Smooth muscle cell (in vitro differentiated cells): ENCODE data around the gene NDUFC1. TPM values are rescaled to one million over a fixed set of nuclear protein-coding genes. Genes with fewer than 3 reads are reported as not detected.

Experiments used
- DNase-seq: peaks from one replicate; lab custom pipeline; 2025; ENCODE audit not compliant: unreplicated experiment; lab: John Stamatoyannopoulos, UW
- H2AFZ ChIP-seq: fragments of 200-600 bp; sonication (generic); 2 replicates; pipeline ENCODE4 v1.6.0; 2016; ENCODE audit warnings: antibody characterized with exemption, low read depth, mild to moderate bottlenecking
- H3F3A ChIP-seq: fragments of 200-600 bp; sonication (generic); 2 replicates; pipeline ENCODE4 v1.6.0; 2017; ENCODE audit warnings: antibody characterized with exemption, low read depth
- H3K27ac ChIP-seq: fragments of 200-600 bp; sonication (generic); 2 replicates; pipeline ENCODE4 v1.5.1; 2016; ENCODE audit warnings: low read depth, mild to moderate bottlenecking
- H3K27me3 ChIP-seq: fragments of 200-600 bp; sonication (generic); 2 replicates; pipeline ENCODE4 v1.6.1; 2016; ENCODE audit warnings: low read depth, mild to moderate bottlenecking
- H3K36me3 ChIP-seq: fragments of 200-600 bp; sonication (generic); 2 replicates; pipeline ENCODE4 v1.5.1; 2016; ENCODE audit warnings: low read depth
- H3K4me1 ChIP-seq: fragments of 200-600 bp; sonication (generic); 2 replicates; pipeline ENCODE4 v1.5.1; 2016; ENCODE audit warnings: low read depth
- H3K4me2 ChIP-seq: fragments of 200-600 bp; sonication (generic); 2 replicates; pipeline ENCODE4 v1.6.0; 2016; ENCODE audit warnings: mild to moderate bottlenecking
- H3K4me3 ChIP-seq: fragments of 200-600 bp; sonication (generic); 2 replicates; pipeline ENCODE4 v1.5.1; 2016; ENCODE audit warnings: mild to moderate bottlenecking
- H3K79me2 ChIP-seq: fragments of 200-600 bp; sonication (generic); 2 replicates; pipeline ENCODE4 v1.6.0; 2016; ENCODE audit warnings: low read depth, mild to moderate bottlenecking
- H3K9ac ChIP-seq: fragments of 200-600 bp; sonication (generic); 2 replicates; pipeline ENCODE4 v1.6.0; 2016; ENCODE audit warnings: low read depth
- H3K9me3 ChIP-seq: fragments of 200-600 bp; sonication (generic); replicated peaks from 2 replicates; pipeline ENCODE4 v1.5.1; 2016; ENCODE audit warnings: low read depth
- H4K20me1 ChIP-seq: fragments of 200-600 bp; sonication (generic); 2 replicates; pipeline ENCODE4 v1.6.0; 2016; ENCODE audit warnings: low read depth
- WGBS: methylation state at CpG from one replicate; pipeline ENCODE4 v1.1.7; 2016; ENCODE audit warnings: low lambda C conversion rate; 5-methylcytosine and 5-hydroxymethylcytosine counted together
- polyA plus RNA-seq: library from polyadenylated mRNA; unstranded; fragments of >200 nt; fragmentation: Nextera tagmentation; extraction: Ambion mirVana; gene quantifications from 2 replicates; pipeline ENCODE4 v1.2.1, GENCODE V29; 2016
- total RNA-seq: library from RNA; depleted of rRNA; stranded (reverse); fragments of >200 nt; gene quantifications from 2 replicates; pipeline ENCODE4 v1.2.3, GENCODE V29; 2014
- TF ChIP-seq, protein P1 (sequence below): fragments of 200-600 bp; sonication (generic); IDR thresholded peaks from 2 replicates; pipeline ENCODE4 v1.5.1; 2017; ENCODE audit warnings: borderline replicate concordance, mild to moderate bottlenecking, antibody characterized with exemption; ENCODE audit not compliant: insufficient read depth, poor library complexity, severe bottlenecking

NDUFC1 gene
- total and polyA plus RNA-seq, 2 experiments from 2014 or later, result 56.8 to 169 TPM

DNA sequence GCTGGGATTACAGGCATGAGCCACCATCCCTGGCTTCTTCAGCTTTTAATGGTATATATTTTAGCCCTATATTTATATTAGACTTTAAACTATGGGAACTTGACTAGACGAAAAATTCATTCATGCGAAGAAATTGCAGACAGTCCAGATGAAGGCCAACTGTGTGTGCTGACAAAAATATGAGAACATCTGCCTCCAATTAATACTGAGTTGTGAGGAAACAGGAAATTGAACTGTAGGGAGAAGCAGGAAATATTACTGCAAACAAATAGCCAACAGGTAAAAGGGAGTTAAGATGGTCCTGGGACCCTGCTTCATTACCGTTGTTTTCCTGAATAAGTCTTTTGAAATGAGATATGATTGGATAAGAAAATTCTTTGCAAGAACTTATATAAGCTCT lies 48.6 kb downstream of the NDUFC1 start:
- WGBS, result 97% methylated on average over 3 of the region's 3 CpGs
- H3K27me3 ChIP-seq, result no peaks in the 10 kb centered on the region
- H3K9me3 ChIP-seq, result no peaks in the 10 kb centered on the region
- no peak overlapping the region for H3K9ac ChIP-seq
- H3K27ac ChIP-seq, result no peak overlapping the region
- no peaks in the 10 kb centered on the region for H4K20me1 ChIP-seq
- no peak for DNase-seq
- no peak overlapping the region for H3K4me3 ChIP-seq
- no peak overlapping the region for H2AFZ ChIP-seq
- no peaks in the 10 kb centered on the region for H3K4me1 ChIP-seq
- H3K36me3 ChIP-seq, result no peaks in the 10 kb centered on the region
- no peaks in the 10 kb centered on the region for H3K79me2 ChIP-seq
- no peak overlapping the region for H3K4me2 ChIP-seq
- no peaks in the 10 kb centered on the region for H3F3A ChIP-seq
- TF ChIP-seq, protein P1, sequence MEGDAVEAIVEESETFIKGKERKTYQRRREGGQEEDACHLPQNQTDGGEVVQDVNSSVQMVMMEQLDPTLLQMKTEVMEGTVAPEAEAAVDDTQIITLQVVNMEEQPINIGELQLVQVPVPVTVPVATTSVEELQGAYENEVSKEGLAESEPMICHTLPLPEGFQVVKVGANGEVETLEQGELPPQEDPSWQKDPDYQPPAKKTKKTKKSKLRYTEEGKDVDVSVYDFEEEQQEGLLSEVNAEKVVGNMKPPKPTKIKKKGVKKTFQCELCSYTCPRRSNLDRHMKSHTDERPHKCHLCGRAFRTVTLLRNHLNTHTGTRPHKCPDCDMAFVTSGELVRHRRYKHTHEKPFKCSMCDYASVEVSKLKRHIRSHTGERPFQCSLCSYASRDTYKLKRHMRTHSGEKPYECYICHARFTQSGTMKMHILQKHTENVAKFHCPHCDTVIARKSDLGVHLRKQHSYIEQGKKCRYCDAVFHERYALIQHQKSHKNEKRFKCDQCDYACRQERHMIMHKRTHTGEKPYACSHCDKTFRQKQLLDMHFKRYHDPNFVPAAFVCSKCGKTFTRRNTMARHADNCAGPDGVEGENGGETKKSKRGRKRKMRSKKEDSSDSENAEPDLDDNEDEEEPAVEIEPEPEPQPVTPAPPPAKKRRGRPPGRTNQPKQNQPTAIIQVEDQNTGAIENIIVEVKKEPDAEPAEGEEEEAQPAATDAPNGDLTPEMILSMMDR, result no peak

DNA sequence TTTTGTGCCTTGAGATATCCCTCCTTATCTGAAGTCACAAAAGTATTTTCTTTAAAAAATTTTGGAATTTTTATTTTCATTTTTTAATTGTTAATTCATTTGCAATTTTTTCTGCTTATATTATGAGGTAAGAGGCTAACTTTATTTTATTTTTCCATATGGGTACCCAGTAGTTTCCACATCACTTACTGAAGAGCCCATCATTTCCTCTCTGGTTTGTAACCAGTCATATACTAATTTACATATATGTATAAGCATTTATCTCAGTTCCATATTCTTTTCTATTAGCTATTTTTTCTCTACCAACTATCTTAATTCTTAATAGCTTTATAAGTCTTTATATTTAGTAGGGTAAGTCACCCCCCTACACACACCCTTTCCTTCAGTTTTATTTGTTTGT lies 49.2 kb downstream of the NDUFC1 start:
- Histone ChIP-seq H2AFZ (no peak overlapping the region), H3K36me3 (no peaks in the 10 kb centered on the region), H3K27ac (no peak overlapping the region), H3K27me3 (no peaks in the 10 kb centered on the region), H3K4me2 (no peak overlapping the region), H3F3A (no peaks in the 10 kb centered on the region), H3K79me2 (no peaks in the 10 kb centered on the region), H4K20me1 (no peaks in the 10 kb centered on the region), H3K9ac (no peak overlapping the region), H3K4me1 (no peaks in the 10 kb centered on the region), H3K4me3 (no peak overlapping the region), H3K9me3 (no peaks in the 10 kb centered on the region)
- DNase-seq, result no peak
- TF ChIP-seq, protein P1, result no peak

DNA sequence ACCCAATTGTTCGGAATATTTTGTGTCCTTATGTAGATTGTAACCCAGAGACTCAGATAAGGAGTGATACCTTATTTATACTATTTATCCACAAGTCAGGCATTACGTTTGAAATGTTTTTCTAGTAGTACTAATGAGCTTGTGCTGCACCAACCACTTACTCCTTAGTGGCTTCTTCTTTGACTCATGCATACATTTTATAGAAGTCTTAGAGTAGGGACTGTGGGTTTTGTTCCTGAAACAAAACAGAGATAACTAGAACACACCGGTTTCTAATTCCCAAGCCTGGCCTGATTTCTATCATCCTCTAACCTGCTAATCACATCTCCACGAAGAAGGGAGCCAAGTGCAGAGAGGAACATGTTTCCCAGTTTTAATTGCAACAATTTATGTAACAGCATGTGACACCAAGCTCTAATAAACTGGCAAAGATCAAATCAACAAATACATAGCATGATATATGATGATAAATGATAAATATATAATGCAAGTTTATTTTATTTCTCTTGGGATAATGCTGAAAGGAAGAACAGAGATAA lies 54.5 kb downstream of the NDUFC1 start:
- H2AFZ ChIP-seq, result no peak overlapping the region
- DNase-seq, result no peak
- WGBS, result 49% methylated on average over 4 of the region's 4 CpGs

DNA sequence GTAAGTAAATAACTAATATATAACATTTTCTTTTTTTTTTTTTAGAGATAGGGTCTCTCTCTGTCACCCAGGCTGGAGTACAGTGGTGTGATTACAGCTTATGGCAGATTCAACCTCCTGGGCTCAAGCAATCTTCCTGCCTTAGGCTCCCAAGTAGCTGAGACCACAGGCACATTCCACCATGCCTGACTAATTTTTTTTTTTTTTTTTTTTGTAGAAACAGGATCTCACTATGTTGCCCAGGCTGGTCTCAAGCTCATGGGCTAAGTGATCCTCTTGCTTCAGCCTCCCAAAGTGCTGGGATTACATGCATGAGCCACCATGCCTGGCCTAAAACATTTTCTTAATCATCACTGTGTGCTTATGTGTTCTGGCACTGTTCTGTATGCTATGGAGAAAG lies 55.0 kb downstream of the NDUFC1 start:
- H3K4me3 ChIP-seq, result no peak overlapping the region
- H3F3A ChIP-seq, result peaks cover 10% of the 10 kb centered on the region
- H3K9me3 ChIP-seq, result no peaks in the 10 kb centered on the region
- H3K27me3 ChIP-seq, result no peaks in the 10 kb centered on the region
- TF ChIP-seq, protein P1, result no peak
- H3K27ac ChIP-seq, result no peak overlapping the region
- no peak for DNase-seq
- H3K79me2 ChIP-seq, result no peaks in the 10 kb centered on the region
- no peak overlapping the region for H3K9ac ChIP-seq
- no peak overlapping the region for H2AFZ ChIP-seq
- no peaks in the 10 kb centered on the region for H4K20me1 ChIP-seq
- H3K4me2 ChIP-seq, result no peak overlapping the region
- H3K4me1 ChIP-seq, result no peaks in the 10 kb centered on the region
- H3K36me3 ChIP-seq, result no peaks in the 10 kb centered on the region

More for the DNA sequence above, 54.5 kb downstream of the NDUFC1 start:
- no peak overlapping the region for H3K4me3 ChIP-seq
- H3K4me1 ChIP-seq, result no peaks in the 10 kb centered on the region
- TF ChIP-seq, protein P1, result no peak
- no peaks in the 10 kb centered on the region for H3K27me3 ChIP-seq
- H3K9ac ChIP-seq, result no peak overlapping the region
- H4K20me1 ChIP-seq, result no peaks in the 10 kb centered on the region
- H3K4me2 ChIP-seq, result no peak overlapping the region
- no peaks in the 10 kb centered on the region for H3K79me2 ChIP-seq
- H3K27ac ChIP-seq, result peak overlapping the region; percentile 9
- H3F3A ChIP-seq, result peaks cover 5% of the 10 kb centered on the region
- no peaks in the 10 kb centered on the region for H3K36me3 ChIP-seq
- no peaks in the 10 kb centered on the region for H3K9me3 ChIP-seq
